Stimulated activated CD8-positive, alpha-beta memory T cell treated with anti-CD3 and anti-CD28 coated beads, Interleukin-7, amount 100 ng/mL, for 1 hour (primary cell): ENCODE data around the gene CAMTA1.
"Not testable (repeated sequence)": the region's sequence is repeated elsewhere in the genome, so short reads cannot be mapped to it uniquely, and the experiment has no call there.

Experiments used
- DNase-seq, 2 donors: peaks; one replicate each; pipeline ENCODE4 v3.0.0-alpha.2; 2020; ENCODE audit warnings: low read depth in 2 of 2

CAMTA1 gene

GRCh38 chr1:6906783-6907182, 121.5 kb downstream of the CAMTA1 start:
- DNase-seq, result no peak

- no peak for DNase-seq
Measured at GRCh38 chr1:6907201-6907600, 121.9 kb downstream of the CAMTA1 start.

GRCh38 chr1:6907676-6908434, 122.6 kb downstream of the CAMTA1 start:
- DNase-seq, result no peak

- DNase-seq, result no peak
Measured at GRCh38 chr1:6909401-6909800, 124.1 kb downstream of the CAMTA1 start.

GRCh38 chr1:6909857-6910256, 124.6 kb downstream of the CAMTA1 start:
- DNase-seq, result no peak

- no peak for DNase-seq
Measured at GRCh38 chr1:6911021-6911941, 126.0 kb downstream of the CAMTA1 start.

GRCh38 chr1:6911974-6912373, 126.7 kb downstream of the CAMTA1 start:
- DNase-seq, result no peak

- no peak for DNase-seq
Measured at GRCh38 chr1:6912518-6912917, 127.3 kb downstream of the CAMTA1 start.

- no peak for DNase-seq
Measured at GRCh38 chr1:6913086-6913485, 127.8 kb downstream of the CAMTA1 start.

- no peak for DNase-seq
Measured at GRCh38 chr1:6914706-6915105, 129.5 kb downstream of the CAMTA1 start.

GRCh38 chr1:6915999-6916565, 130.8 kb downstream of the CAMTA1 start:
- DNase-seq, result no peak

GRCh38 chr1:6917067-6917466, 131.8 kb downstream of the CAMTA1 start:
- no peak for DNase-seq

GRCh38 chr1:6918186-6918924, 133.1 kb downstream of the CAMTA1 start:
- no peak for DNase-seq

GRCh38 chr1:6918925-6919511, 133.8 kb downstream of the CAMTA1 start:
- no peak for DNase-seq

- DNase-seq, result not testable (repeated sequence)
Measured at GRCh38 chr1:6921506-6921905, 136.3 kb downstream of the CAMTA1 start.

- DNase-seq, result no peak
Measured at GRCh38 chr1:6922096-6922931, 137.1 kb downstream of the CAMTA1 start.

GRCh38 chr1:6923012-6923411, 137.8 kb downstream of the CAMTA1 start:
- DNase-seq, result no peak

- no peak for DNase-seq
Measured at GRCh38 chr1:6923416-6923815, 138.2 kb downstream of the CAMTA1 start.

GRCh38 chr1:6923955-6924881, 139.0 kb downstream of the CAMTA1 start:
- no peak for DNase-seq
